Measurements from ENCODE around the gene SYNM. TPM values are rescaled to one million over a fixed set of nuclear protein-coding genes. Genes with fewer than 3 reads are reported as not detected.

Gene SYNM
- total RNA-seq, 1 experiment from 2014 or later, result 6.1 TPM

DNA sequence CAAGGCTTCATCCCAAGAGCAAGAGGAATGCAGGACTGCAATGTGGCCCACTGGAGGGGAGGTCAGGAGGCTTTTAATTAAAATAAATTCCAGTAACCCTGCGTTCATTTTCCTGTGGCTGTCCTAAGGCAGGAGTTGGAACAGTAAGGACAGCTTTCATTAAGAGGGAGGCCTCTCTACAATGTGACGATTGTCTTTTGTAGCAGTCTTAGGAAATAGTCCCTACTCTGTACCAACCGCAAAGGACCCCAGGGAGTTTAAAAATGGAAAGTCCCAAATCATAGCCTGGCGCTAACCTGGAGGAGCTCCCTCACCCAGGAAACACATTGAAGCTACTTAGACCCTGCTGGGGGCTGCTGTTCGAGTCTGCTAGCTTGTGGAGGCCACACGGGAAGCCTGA, 62.8 kb downstream of the SYNM start:
- Histone ChIP-seq H3K9me3 (no peaks in the 10 kb centered on the region), H3K4me1 (no peaks in the 10 kb centered on the region), H3K36me3 (ENCODE audit: control insufficient read depth, insufficient read depth, low read length) (no peaks in the 10 kb centered on the region), H3K4me3 (ENCODE audit: low read depth, low read length) (no peak overlapping the region), H3K27me3 (replicated peaks; ENCODE audit: control insufficient read depth, insufficient read depth, low read length) (no peaks in the 10 kb centered on the region)
- H3K27ac Mint-ChIP-seq (ENCODE audit: unreplicated experiment), result no peak overlapping the region
- ChIA-PET CTCF (no interaction called here), POLR2A (no interaction called here)
- no peak for DNase-seq
- TF ChIP-seq CTCF (IDR thresholded peaks at IDR 0.05; ENCODE audit: insufficient read depth in 1 of 2, low read depth in 1 of 2, low read length in 1 of 2, severe bottlenecking in 1 of 2, unreplicated experiment in 1 of 2), result no peak
- no peaks in the 10 kb centered on the region for H3K9me3 Mint-ChIP-seq (ENCODE audit: unreplicated experiment)
- H3K4me3 Mint-ChIP-seq (ENCODE audit: unreplicated experiment), result no peak overlapping the region
- no TSS peak for BruUV-seq (replicated peaks)
- H3K4me1 Mint-ChIP-seq (ENCODE audit: low read depth, unreplicated experiment), result no peaks in the 10 kb centered on the region
- intact Hi-C loops (cut with micrococcal nuclease; ENCODE audit: unreplicated experiment), result no loop called here
- H3K36me3 Mint-ChIP-seq (ENCODE audit: insufficient read depth, unreplicated experiment), result no peaks in the 10 kb centered on the region
- no peaks in the 10 kb centered on the region for H3K27me3 Mint-ChIP-seq (ENCODE audit: insufficient read depth, unreplicated experiment)

DNA sequence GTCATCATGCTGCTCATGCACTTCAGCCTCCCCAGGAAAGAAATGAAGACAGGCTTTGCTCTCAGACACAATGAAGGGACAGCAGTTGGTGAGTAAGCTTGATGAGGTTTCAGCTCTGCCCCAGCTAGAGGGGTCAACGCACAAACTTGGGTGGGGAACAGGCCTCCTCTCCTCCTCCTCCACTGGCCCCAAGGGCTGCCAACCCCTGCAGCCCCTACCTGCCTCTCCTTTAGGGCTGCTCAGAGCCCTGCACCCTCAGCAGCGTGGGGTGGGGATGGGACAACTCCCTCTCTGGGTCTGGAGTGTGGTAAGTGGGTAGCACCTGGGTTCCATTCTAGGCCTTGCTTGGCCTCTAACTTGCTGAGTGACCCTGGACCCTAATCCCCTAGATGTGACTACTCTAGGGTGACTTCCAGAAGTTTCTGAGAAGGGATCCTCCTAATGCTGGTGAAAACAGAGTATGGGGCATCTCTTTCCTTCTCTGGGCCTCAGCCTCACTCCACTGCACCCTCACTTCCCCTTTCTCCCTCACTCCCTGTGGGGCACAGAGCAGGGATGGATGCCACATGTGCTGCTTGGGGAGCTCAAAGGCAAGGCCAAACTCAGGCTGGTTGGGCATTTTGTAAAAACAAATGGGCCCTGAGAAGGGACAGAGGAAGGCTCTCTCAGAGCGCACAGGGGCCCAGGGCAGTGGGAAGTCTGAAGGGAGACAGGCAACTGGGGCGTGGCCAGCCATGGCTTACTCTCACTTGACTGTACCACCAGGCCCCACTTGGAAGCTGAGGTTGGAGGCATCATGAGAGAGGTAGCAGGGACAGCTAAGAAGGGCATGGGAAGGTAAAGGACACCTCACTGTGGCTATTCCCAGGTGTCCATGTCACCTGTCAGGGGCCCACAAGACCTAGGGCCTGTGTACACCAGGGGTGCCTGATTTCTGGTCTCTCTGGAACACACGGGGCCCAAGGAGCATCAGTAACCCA, 64.0 kb downstream of the SYNM start:
- CTCF ChIA-PET, result no interaction called here

DNA sequence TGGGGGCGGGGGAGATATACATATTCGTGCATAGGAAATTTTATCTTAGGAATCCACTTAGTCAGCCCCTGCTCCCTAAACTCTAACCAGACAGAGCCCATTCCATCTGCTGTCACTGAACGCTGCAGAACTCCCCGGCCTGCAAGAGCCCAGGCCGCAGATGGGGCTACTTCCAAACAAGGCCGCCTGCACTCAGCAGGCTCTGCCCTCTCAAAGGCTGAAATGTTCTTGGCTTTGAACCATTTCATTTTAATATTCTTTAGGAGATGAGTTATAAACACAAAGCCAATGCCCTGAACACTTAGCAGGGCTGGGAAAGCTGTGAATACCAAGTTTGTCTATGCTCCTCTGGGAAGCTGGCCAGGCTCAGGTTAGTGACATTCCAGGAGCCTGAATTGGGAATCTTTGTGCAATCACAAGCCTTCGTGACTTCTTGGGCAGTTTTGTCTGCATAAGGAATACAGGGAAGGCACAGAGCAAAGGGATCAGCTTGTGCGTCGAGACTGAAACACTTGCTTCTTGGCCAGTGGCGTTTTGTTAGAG, 65.0 kb downstream of the SYNM start:
- H3K4me1 Mint-ChIP-seq (ENCODE audit: low read depth, unreplicated experiment), result no peaks in the 10 kb centered on the region
- no peaks in the 10 kb centered on the region for H3K36me3 ChIP-seq (ENCODE audit: control insufficient read depth, insufficient read depth, low read length)
- no peaks in the 10 kb centered on the region for H3K9me3 ChIP-seq
- TF ChIP-seq CTCF (IDR thresholded peaks at IDR 0.05; ENCODE audit: insufficient read depth in 1 of 2, low read depth in 1 of 2, low read length in 1 of 2, severe bottlenecking in 1 of 2, unreplicated experiment in 1 of 2), result no peak
- ChIA-PET POLR2A (no interaction called here), CTCF (no interaction called here)
- H3K9me3 Mint-ChIP-seq (ENCODE audit: unreplicated experiment), result no peaks in the 10 kb centered on the region
- H3K4me3 ChIP-seq (ENCODE audit: low read depth, low read length), result no peak overlapping the region
- no peaks in the 10 kb centered on the region for H3K36me3 Mint-ChIP-seq (ENCODE audit: insufficient read depth, unreplicated experiment)
- no peaks in the 10 kb centered on the region for H3K27me3 ChIP-seq (replicated peaks; ENCODE audit: control insufficient read depth, insufficient read depth, low read length)
- H3K27ac Mint-ChIP-seq (ENCODE audit: unreplicated experiment), result no peak overlapping the region
- no peaks in the 10 kb centered on the region for H3K27me3 Mint-ChIP-seq (ENCODE audit: insufficient read depth, unreplicated experiment)
- no peak for DNase-seq
- no peak overlapping the region for H3K4me3 Mint-ChIP-seq (ENCODE audit: unreplicated experiment)
- intact Hi-C loops (cut with micrococcal nuclease; ENCODE audit: unreplicated experiment), result no loop called here
- BruUV-seq (replicated peaks), result no TSS peak
- H3K4me1 ChIP-seq, result no peaks in the 10 kb centered on the region

More for the DNA sequence above, 64.0 kb downstream of the SYNM start:
- Mint-ChIP-seq H3K27me3 (ENCODE audit: insufficient read depth, unreplicated experiment) (no peaks in the 10 kb centered on the region), H3K4me3 (ENCODE audit: unreplicated experiment) (no peak overlapping the region), H3K27ac (ENCODE audit: unreplicated experiment) (no peak overlapping the region), H3K4me1 (ENCODE audit: low read depth, unreplicated experiment) (no peaks in the 10 kb centered on the region), H3K36me3 (ENCODE audit: insufficient read depth, unreplicated experiment) (no peaks in the 10 kb centered on the region), H3K9me3 (ENCODE audit: unreplicated experiment) (no peaks in the 10 kb centered on the region)
- DNase-seq, result no peak
- no peak for TF ChIP-seq CTCF (IDR thresholded peaks at IDR 0.05; ENCODE audit: insufficient read depth in 1 of 2, low read depth in 1 of 2, low read length in 1 of 2, severe bottlenecking in 1 of 2, unreplicated experiment in 1 of 2)
- H3K4me3 ChIP-seq (ENCODE audit: low read depth, low read length), result no peak overlapping the region
- POLR2A ChIA-PET, result no interaction called here
- no peaks in the 10 kb centered on the region for H3K4me1 ChIP-seq
- H3K9me3 ChIP-seq, result no peaks in the 10 kb centered on the region
- no peaks in the 10 kb centered on the region for H3K36me3 ChIP-seq (ENCODE audit: control insufficient read depth, insufficient read depth, low read length)
- no TSS peak for BruUV-seq (replicated peaks)
- no peaks in the 10 kb centered on the region for H3K27me3 ChIP-seq (replicated peaks; ENCODE audit: control insufficient read depth, insufficient read depth, low read length)
- intact Hi-C loops (cut with micrococcal nuclease; ENCODE audit: unreplicated experiment), result no loop called here

All from Caco-2 (cell line).